AG09319 (cell line): ENCODE measurements around the gene TMEM178B.

Experiments used
- DNase-seq: peaks from one replicate; pipeline ENCODE4 v3.0.0-alpha.2; 2010; ENCODE audit warnings: low read depth; ENCODE audit errors: extremely low read depth
- CTCF ChIP-seq: IDR thresholded peaks from 2 replicates; pipeline ENCODE4 v1.5.1; 2011; ENCODE audit warnings: low read depth, mild to moderate bottlenecking, inconsistent platforms, low read length, moderate library complexity

TMEM178B gene

GRCh38 chr7:141290365-141290764 is 216.5 kb downstream of the TMEM178B start:
- no peak for TF ChIP-seq CTCF
- no peak for DNase-seq

GRCh38 chr7:141290973-141291372 is 217.1 kb downstream of the TMEM178B start:
- no peak for TF ChIP-seq CTCF
- DNase-seq, result no peak

- no peak for TF ChIP-seq CTCF
- no peak for DNase-seq
These were observed 217.7 kb downstream of the TMEM178B start for GRCh38 chr7:141291541-141291940.

- DNase-seq, result no peak
- no peak for TF ChIP-seq CTCF
These were observed 220.4 kb downstream of the TMEM178B start for GRCh38 chr7:141294143-141294829.

GRCh38 chr7:141295367-141295895 is 221.6 kb downstream of the TMEM178B start:
- no peak for TF ChIP-seq CTCF

GRCh38 chr7:141300816-141301215 is 227.0 kb downstream of the TMEM178B start:
- no peak for DNase-seq
- no peak for TF ChIP-seq CTCF

More at GRCh38 chr7:141295367-141295895, 221.6 kb downstream of the TMEM178B start:
- DNase-seq, result no peak

GRCh38 chr7:141301544-141301943 is 227.7 kb downstream of the TMEM178B start:
- DNase-seq, result no peak
- TF ChIP-seq CTCF, result no peak
